Measurements from ENCODE around the gene ARHGAP1.
"Not testable (repeated sequence)": the region's sequence is repeated elsewhere in the genome, so short reads cannot be mapped to it uniquely, and the experiment has no call there.

The ARHGAP1 gene

GRCh38 chr11:46724088-46724487 lies 23.7 kb upstream of the ARHGAP1 start:
- DNase-seq (ENCODE audit: low read depth in 4 of 4, low spot score in 1 of 4): no peak

DNA sequence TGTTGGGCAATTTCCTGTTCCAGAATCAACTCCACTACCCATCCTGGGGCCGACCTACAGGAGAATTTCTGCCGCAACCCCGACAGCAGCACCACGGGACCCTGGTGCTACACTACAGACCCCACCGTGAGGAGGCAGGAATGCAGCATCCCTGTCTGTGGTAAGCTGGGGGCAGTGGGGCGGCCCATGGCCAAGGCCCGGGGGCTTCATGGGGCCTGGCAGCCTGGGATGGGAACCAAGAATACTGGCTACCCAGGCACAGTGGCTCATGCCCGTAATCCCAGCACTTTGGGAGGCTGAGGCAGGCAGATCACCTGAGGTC lies 22.9 kb upstream of the ARHGAP1 start:
- no peak for DNase-seq (ENCODE audit: low read depth in 4 of 4, low spot score in 1 of 4)

- DNase-seq (ENCODE audit: low read depth in 4 of 4, low spot score in 1 of 4): no peak
These were observed 22.3 kb upstream of the ARHGAP1 start for GRCh38 chr11:46722566-46723358.

GRCh38 chr11:46721286-46721685 lies 20.9 kb upstream of the ARHGAP1 start:
- no peak for DNase-seq (ENCODE audit: low read depth in 4 of 4, low spot score in 1 of 4)

- DNase-seq (ENCODE audit: low read depth in 4 of 4, low spot score in 1 of 4): no peak
These were observed 19.3 kb upstream of the ARHGAP1 start for GRCh38 chr11:46719543-46720218.

DNA sequence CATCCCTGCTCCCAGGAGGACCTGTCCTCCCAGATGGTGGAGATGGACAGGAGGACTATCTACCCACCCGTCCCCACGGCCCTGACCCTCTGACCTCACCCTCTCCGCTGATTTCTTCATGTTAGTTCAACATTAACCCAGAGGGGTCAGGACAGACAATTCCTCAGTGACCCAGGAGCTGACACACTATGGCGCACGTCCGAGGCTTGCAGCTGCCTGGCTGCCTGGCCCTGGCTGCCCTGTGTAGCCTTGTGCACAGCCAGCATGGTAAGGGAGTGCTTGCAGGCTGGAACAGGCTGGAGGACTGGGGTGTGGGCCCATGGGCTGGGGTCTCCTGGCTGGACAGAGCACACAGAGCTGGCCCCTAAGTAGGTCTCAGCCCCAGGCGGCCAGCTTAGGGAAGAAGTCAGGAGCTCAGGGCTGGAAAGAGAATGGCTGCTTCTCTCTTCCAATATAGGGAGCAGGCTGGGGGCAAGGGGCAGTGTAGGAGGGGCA lies 18.7 kb upstream of the ARHGAP1 start, which contains the start of gene F2:
TSS of gene F2 (plus strand) at position 166 of the 495 bp plus-strand sequence. CDS start at position 189, 23 bp downstream.
- DNase-seq (ENCODE audit: low read depth in 4 of 4, low spot score in 1 of 4): no peak

DNA sequence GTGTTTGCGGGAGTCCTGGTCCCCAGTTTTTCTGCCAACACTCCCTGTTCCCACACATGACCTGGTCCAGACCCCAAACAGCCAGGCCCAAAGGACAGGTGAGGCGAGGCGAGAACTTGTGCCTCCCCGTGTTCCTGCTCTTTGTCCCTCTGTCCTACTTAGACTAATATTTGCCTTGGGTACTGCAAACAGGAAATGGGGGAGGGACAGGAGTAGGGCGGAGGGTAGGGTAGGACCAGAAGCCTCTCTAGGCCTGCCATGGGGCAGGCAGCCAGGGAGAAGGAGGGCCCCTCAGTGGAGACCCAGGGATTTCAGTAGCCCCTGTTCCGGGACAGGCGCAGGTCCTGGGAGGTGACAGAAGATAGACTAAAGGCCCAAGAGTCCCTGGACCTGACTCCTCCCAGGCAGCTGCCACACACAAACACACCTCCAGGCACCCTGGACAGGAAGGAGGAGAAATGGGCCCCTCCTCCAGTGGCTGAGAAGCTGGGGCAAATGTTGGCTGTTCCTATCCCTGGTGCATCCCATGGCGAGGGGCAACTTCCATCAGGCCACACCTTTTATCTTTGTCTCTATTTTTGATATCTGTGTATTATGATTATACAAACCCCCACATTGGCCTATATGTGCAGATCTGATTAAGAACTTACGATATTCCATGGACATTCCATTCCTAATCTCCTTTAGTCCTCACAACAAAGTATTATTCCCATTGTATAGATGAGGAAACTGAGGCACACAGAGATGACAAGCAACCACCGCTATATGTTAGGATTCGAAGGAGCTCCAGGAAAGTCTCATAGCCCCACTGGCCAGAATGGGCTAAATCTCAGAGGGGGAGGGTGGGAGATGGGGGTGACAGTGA lies 18.0 kb upstream of the ARHGAP1 start:
- no peak for DNase-seq (ENCODE audit: low read depth in 4 of 4, low spot score in 1 of 4)

GRCh38 chr11:46717825-46718154 lies 17.4 kb upstream of the ARHGAP1 start:
- DNase-seq (ENCODE audit: low read depth in 4 of 4, low spot score in 1 of 4): not testable (repeated sequence)

DNA sequence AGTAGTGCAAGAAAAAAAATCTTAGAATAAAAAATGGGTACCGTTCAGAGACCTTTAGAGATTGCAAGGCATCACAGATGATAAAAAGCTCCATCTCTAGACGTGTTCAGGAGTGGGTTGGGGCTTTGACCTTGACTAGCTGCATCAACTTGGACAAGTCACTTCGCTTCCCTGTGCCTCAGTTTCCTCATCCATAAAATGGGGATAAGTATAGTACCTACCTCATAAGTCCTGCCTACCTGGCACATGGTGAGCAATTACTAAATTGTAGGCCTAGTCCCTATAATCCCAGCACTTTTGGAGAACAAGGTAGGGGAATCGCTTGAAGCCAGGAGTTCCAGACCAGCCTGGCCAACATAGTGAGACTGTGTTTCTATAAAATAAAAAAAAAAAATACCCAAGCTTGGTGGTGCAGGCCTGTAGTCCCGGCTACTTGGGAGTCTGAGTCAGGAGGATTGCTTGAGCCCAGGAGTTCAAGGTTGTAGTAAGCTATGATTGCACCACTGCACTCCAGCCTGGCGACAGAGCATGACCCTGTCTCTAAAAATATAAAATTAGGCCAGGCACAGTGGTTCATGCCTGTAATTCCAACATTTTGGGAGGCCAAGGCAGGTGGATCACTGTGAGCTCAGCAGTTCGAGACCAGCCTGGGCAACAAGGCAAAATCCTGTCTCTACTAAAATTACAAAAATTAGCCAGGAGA lies 12.6 kb upstream of the ARHGAP1 start:
- DNase-seq (ENCODE audit: low read depth in 4 of 4, low spot score in 1 of 4): no peak

DNA sequence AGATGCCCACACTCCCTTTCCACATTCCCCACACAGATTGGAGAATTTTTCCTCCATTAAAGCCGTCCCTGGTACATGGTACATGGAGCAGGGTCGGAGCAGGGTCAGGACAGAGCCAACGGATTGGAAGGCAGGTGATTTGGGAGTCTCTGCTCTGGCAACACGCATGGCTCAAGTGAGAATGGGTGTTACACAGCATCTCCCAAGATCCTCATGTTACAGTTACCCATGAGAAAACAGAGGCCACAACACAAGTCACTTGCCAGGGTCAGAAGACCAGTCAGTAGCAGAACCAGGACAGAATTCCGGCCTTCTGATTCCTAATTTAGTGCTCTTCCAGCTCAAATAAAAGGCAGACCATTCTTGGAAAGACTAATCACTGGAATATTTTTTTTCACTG lies 10.9 kb upstream of the ARHGAP1 start:
- no peak for DNase-seq (ENCODE audit: low read depth in 4 of 4, low spot score in 1 of 4)

GRCh38 chr11:46710821-46711269 lies 10.4 kb upstream of the ARHGAP1 start:
- no peak for DNase-seq (ENCODE audit: low read depth in 4 of 4, low spot score in 1 of 4)

- DNase-seq (ENCODE audit: low read depth in 4 of 4, low spot score in 1 of 4): not testable (repeated sequence)
These were observed 8.9 kb upstream of the ARHGAP1 start for GRCh38 chr11:46709351-46709750.

DNA sequence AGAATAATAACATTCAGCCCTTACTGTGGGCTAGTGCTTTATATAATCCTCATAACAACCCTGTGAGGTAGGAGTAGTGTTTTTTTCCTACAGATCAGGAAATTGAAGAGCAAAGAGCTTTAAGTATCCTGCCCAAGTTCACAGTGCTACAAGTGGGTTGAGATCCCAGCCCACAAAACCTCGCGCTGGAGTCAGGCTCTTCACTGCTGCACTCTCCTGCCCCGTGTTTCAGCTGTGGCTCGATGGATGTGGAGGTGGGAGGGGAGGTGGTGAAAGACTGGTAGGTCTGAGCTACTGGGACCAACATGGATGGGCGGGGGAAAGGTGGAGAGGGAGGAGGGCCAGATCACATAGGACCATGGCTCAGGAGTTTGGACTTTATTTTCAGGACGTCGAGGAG lies 6.5 kb upstream of the ARHGAP1 start:
- DNase-seq (ENCODE audit: low read depth in 4 of 4, low spot score in 1 of 4): no peak

GRCh38 chr11:46705070-46705688 lies 4.8 kb upstream of the ARHGAP1 start:
- no peak for DNase-seq (ENCODE audit: low read depth in 4 of 4, low spot score in 1 of 4)

- DNase-seq (ENCODE audit: low read depth in 4 of 4, low spot score in 1 of 4): no peak
These were observed 747 bp upstream of the ARHGAP1 start for GRCh38 chr11:46701078-46701654.

- DNase-seq (ENCODE audit: low read depth in 4 of 4, low spot score in 1 of 4): no peak
These were observed 1.8 kb downstream of the ARHGAP1 start for GRCh38 chr11:46698597-46698996.

GRCh38 chr11:46697723-46698122 lies 2.7 kb downstream of the ARHGAP1 start:
- no peak for DNase-seq (ENCODE audit: low read depth in 4 of 4, low spot score in 1 of 4)

DNA sequence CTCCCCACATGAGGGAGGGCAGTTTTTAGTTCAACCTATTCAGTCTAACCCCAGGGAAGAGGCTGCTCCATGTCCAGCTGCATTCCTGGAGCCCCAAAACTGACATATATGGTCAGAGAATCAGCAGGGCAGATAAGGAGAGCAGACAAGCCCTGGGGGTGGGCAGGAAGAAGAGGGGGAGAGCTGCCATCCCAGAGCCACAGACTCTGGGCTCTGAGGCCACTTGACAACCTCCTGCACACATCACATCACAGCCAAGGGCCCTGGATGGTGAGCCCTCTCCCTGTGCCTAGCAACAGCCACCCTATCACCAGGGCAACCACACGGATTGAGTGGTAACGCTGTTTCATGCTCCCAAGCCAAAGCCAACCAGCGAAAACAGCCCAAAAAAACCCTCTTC lies 3.1 kb downstream of the ARHGAP1 start:
- DNase-seq (ENCODE audit: low read depth in 4 of 4, low spot score in 1 of 4): no peak

- no peak for DNase-seq (ENCODE audit: low read depth in 4 of 4, low spot score in 1 of 4)
These were observed 4.2 kb downstream of the ARHGAP1 start for GRCh38 chr11:46696212-46696558.
